Measurements from ENCODE around the gene SDR42E2.

- TF ChIP-seq CTCF (IDR thresholded peaks at IDR 0.05) (no peak), POLR2A (IDR thresholded peaks at IDR 0.05; ENCODE audit: low read depth) (no peak), POLR2AphosphoS5 (IDR thresholded peaks at IDR 0.05) (no peak), EP300 (IDR thresholded peaks at IDR 0.05) (no peak)
Observed at GRCh38 chr16:22181843-22182242, 19.5 kb downstream of the SDR42E2 start.

Measured in esophagus muscularis mucosa (tissue), 4 donors.